A549 (cell line): Measurements from ENCODE around the gene SERPINA6. TPM values are rescaled to one million over a fixed set of nuclear protein-coding genes. Genes with fewer than 3 reads are reported as not detected.

Experiments
- ATAC-seq, 2 experiments: fragments of 200-7000 bp in 1 of 2; fragments of >200 bp in 1 of 2; cut with Nextera tagmentation in 1 of 2; cut with Tn5 transposase in 1 of 2; 3 replicates each; pipeline versions ENCODE4 v1.8.0 to v1.9.1; 2018 to 2020; ENCODE audit warnings: mild to moderate bottlenecking in 1 of 2, moderate library complexity in 1 of 2
- CTCF ChIA-PET: fragments of 300-600 bp; sonication (Branson Sonifier 250); formaldehyde crosslinking; extraction: SDS; loops from one replicate; lab custom pipeline; 2021; ENCODE audit warnings: antibody characterized with exemption, inconsistent platforms; lab: Yijun Ruan, JAX
- POLR2A ChIA-PET: fragments of 350-600 bp; formaldehyde crosslinking; extraction: SDS; loops from one replicate; lab custom pipeline; 2021; ENCODE audit warnings: antibody characterized with exemption, inconsistent platforms; lab: Yijun Ruan, JAX
- DNase-seq, 2 experiments: peaks; one replicate each; pipeline versions ENCODE4 v3.0.0 to v3.0.0-alpha.2; 2011 to 2016; ENCODE audit warnings: low read depth in 1 of 2, low spot score in 1 of 2
- FAIRE-seq: peaks from 2 replicates; lab custom pipeline; 2011; peaks lifted over from hg19 to GRCh38; lab: Jason Lieb, UNC
- H3K27ac ChIP-seq, 2 experiments: fragments of >200 bp; sonication (Bioruptor Twin); formaldehyde crosslinking; 3 replicates each; pipeline ENCODE4 v1.5.1; 2016 to 2017
- H3K4me1 ChIP-seq: fragments of >200 bp; sonication (Bioruptor Twin); formaldehyde crosslinking; 3 replicates; pipeline ENCODE4 v1.6.1; 2016
- H3K4me2 ChIP-seq: fragments of >200 bp; sonication (Bioruptor Twin); formaldehyde crosslinking; 3 replicates; pipeline ENCODE4 v1.6.1; 2016
- H3K4me3 ChIP-seq: fragments of >200 bp; sonication (Bioruptor Twin); formaldehyde crosslinking; 3 replicates; pipeline ENCODE4 v1.5.1; 2016
- H3K9me3 ChIP-seq: fragments of >200 bp; sonication (Bioruptor Twin); formaldehyde crosslinking; 3 replicates; pipeline ENCODE4 v1.6.1; 2016
- BHLHE40 ChIP-seq: IDR thresholded peaks from 2 replicates; pipeline ENCODE4 v1.6.1; 2012; ENCODE audit warnings: low read depth, low read length, inconsistent platforms
- CEBPB ChIP-seq, 2 experiments: fragments of >200 bp in 1 of 2; sonication (Bioruptor Twin) in 1 of 2; formaldehyde crosslinking in 1 of 2; IDR thresholded peaks; 2 replicates each; pipeline ENCODE4 v1.6.1; 2012 to 2016
- CHD4 ChIP-seq: fragments of 200-600 bp; sonication (generic); IDR thresholded peaks from 2 replicates; pipeline ENCODE4 v1.6.1; 2016; ENCODE audit warnings: antibody characterized with exemption, mild to moderate bottlenecking, borderline replicate concordance
- EHMT2 ChIP-seq: fragments of 200-600 bp; sonication (generic); IDR thresholded peaks from 2 replicates; pipeline ENCODE4 v1.6.1; 2016; ENCODE audit warnings: antibody characterized with exemption, low read depth, mild to moderate bottlenecking, moderate library complexity
- ELK1 ChIP-seq: fragments of 150-350 bp; IDR thresholded peaks from 2 replicates; pipeline ENCODE4 v1.6.1; 2014; ENCODE audit warnings: low read depth, mild to moderate bottlenecking, low read length
- FOSB ChIP-seq: fragments of 250-450 bp; sonication (Bioruptor Pico); IDR thresholded peaks from 2 replicates; pipeline ENCODE4 v1.5.0; 2020; ENCODE audit warnings: mild to moderate bottlenecking, moderate library complexity
- FOSL2 ChIP-seq, 2 experiments: fragments of 450-650 bp in 1 of 2; fragments of >200 bp in 1 of 2; sonication (Bioruptor Twin) in 1 of 2; formaldehyde crosslinking; IDR thresholded peaks; 2 replicates each; pipeline versions ENCODE4 v1.5.0 to v1.6.1; 2016 to 2020; ENCODE audit warnings: mild to moderate bottlenecking in 1 of 2, moderate library complexity in 1 of 2
- GATA3 ChIP-seq: IDR thresholded peaks from 2 replicates; pipeline ENCODE4 v1.6.1; 2012; ENCODE audit warnings: borderline replicate concordance
- HDAC2 ChIP-seq: fragments of 200-600 bp; sonication (generic); IDR thresholded peaks from 2 replicates; pipeline ENCODE4 v1.6.1; 2016
- HEYL ChIP-seq: fragments of 250-450 bp; sonication (Bioruptor Pico); IDR thresholded peaks from 2 replicates; pipeline ENCODE4 v1.8.0; 2021; ENCODE audit warnings: mild to moderate bottlenecking, moderate library complexity
- HMGXB4 ChIP-seq: fragments of 250-450 bp; sonication (Bioruptor Pico); IDR thresholded peaks from 2 replicates; pipeline ENCODE4 v1.5.0; 2021; ENCODE audit warnings: mild to moderate bottlenecking, moderate library complexity, borderline replicate concordance
- HOXA7 ChIP-seq: fragments of 250-450 bp; sonication (Bioruptor Pico); IDR thresholded peaks from 2 replicates; pipeline ENCODE4 v1.5.0; 2020; ENCODE audit warnings: mild to moderate bottlenecking, moderate library complexity
- JUN ChIP-seq, 2 experiments: fragments of >200 bp; sonication (Bioruptor Twin); formaldehyde crosslinking; IDR thresholded peaks; 2 replicates in 1 of 2; 3 replicates in 1 of 2; pipeline ENCODE4 v1.6.1; 2016 to 2017
- JUNB ChIP-seq: fragments of >200 bp; sonication (Bioruptor Twin); formaldehyde crosslinking; IDR thresholded peaks from 2 replicates; pipeline ENCODE4 v1.6.1; 2016
- MAX ChIP-seq: IDR thresholded peaks from 2 replicates; pipeline ENCODE4 v1.6.1; 2012
- MYC ChIP-seq: IDR thresholded peaks from 2 replicates; pipeline ENCODE4 v1.6.1; 2012; ENCODE audit warnings: mild to moderate bottlenecking, inconsistent platforms, low read length, improper control_type of control experiment, borderline replicate concordance
- NPAS2 ChIP-seq: fragments of 250-450 bp; sonication (Bioruptor Pico); IDR thresholded peaks from 2 replicates; pipeline ENCODE4 v1.8.0; 2022; ENCODE audit warnings: mild to moderate bottlenecking, moderate library complexity, borderline replicate concordance
- POLR2AphosphoS2 ChIP-seq: conservative IDR thresholded peaks from 2 replicates; pipeline ENCODE4 v1.6.1; 2012; ENCODE audit warnings: low read length, improper control_type of control experiment, inconsistent platforms
- RAD21 ChIP-seq, 2 experiments: fragments of >200 bp in 1 of 2; sonication (Bioruptor Twin) in 1 of 2; formaldehyde crosslinking in 1 of 2; IDR thresholded peaks in 1 of 2; conservative IDR thresholded peaks in 1 of 2; 2 replicates in 1 of 2; 3 replicates in 1 of 2; pipeline ENCODE4 v1.6.1; 2012 to 2018; ENCODE audit warnings: inconsistent platforms in 1 of 2
- USF2 ChIP-seq: fragments of 450-650 bp; IDR thresholded peaks from 2 replicates; pipeline ENCODE4 v1.6.1; 2014; ENCODE audit warnings: antibody characterized with exemption
- ZC3H11A ChIP-seq: fragments of 450-650 bp; IDR thresholded peaks from 2 replicates; pipeline ENCODE4 v1.6.1; 2014; ENCODE audit warnings: antibody characterized with exemption, mild to moderate bottlenecking
- ZSCAN20 ChIP-seq: fragments of 250-450 bp; sonication (Bioruptor Pico); IDR thresholded peaks from 2 replicates; pipeline ENCODE4 v1.8.0; 2022; ENCODE audit warnings: mild to moderate bottlenecking, moderate library complexity
- whole genome bisulfite sequencing: methylation state at CpG from one replicate; pipeline ENCODE4 v1.1.6; 2017; ENCODE audit errors: missing lambda C conversion rate; 5-methylcytosine and 5-hydroxymethylcytosine counted together
- polyA plus RNA-seq, 4 experiments: library from polyadenylated mRNA; depleted of rRNA in 3 of 4; stranded (reverse); fragments of >200 nt; fragmentation: RNase III in 1 of 4; extraction: RNeasy Plus Mini Kit Qiagen cat#74134 plus additional on column Dnase treatment in 1 of 4; gene quantifications; 2 replicates in 3 of 4; 3 replicates in 1 of 4; pipeline ENCODE4 v1.2.3, GENCODE V29; 2011 to 2017
- TF ChIP-seq, protein P1 (sequence below): IDR thresholded peaks from 2 replicates; pipeline ENCODE4 v1.6.1; 2012
- TF ChIP-seq, protein P2 (sequence below): fragments of >200 bp; sonication (Bioruptor Twin); formaldehyde crosslinking; IDR thresholded peaks from 3 replicates; pipeline ENCODE4 v1.5.1; 2016

SERPINA6 gene
- polyA plus RNA-seq, 2 of the 4 experiments (the other 2 are of a cell fraction), result 0.43 to 1.8 TPM

DNA sequence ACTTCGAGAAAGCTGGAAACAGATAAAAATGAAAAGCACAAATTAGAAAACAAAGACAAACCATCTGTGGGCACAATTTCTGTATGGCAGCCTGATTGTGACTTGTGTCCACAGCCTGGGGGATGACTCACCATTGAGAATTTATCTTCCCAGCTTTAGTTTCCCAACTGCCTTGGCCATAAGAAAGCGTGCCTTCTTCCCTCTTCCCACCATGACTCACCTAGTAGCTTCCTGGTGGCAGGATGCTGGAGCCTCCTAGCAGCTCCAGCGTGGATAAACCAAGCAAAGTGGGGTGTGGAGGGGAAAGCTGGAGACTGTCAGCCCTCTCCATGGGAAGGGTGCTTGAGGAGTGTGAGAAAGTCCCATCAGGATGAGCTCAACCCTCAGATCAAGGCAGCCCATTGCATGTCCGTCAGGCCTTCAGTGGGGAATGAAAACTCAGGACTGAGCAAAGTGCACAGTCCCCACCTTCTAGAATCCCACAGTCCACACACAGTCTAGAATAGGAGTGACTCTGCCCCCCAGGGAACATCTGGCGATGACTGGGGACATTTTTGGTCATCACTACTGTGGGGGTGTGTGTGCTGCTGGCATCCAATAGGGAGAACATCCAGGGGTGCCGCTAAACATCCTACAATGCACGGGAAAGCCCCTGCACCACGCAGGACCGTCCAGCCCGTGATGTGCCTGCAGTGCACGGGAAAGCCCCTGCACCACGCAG is 22.4 kb upstream of the SERPINA6 start (continued):
- TF ChIP-seq ELK1 (no peak), USF2 (no peak), ZSCAN20 (CRISPR knock-in tag) (no peak), JUN (IDR thresholded peaks at IDR 0.05) (0 out of 5 replicates have a peak, but pooled peaks of 1 of the 2 experiments have one; percentile 31), NPAS2 (CRISPR knock-in tag) (no peak), MYC (0 out of 2 replicates have a peak, but pooled peaks have one; percentile 38), FOSB (CRISPR knock-in tag) (no peak), CHD4 (no peak), BHLHE40 (no peak), HDAC2 (no peak), CEBPB (IDR thresholded peaks at IDR 0.05) (peak in 1 of 2 experiments; percentile 65; a peak in 2 of 4 replicates), MAX (peak; percentile 75), HMGXB4 (CRISPR knock-in tag) (no peak)
- TF ChIP-seq, protein P1, sequence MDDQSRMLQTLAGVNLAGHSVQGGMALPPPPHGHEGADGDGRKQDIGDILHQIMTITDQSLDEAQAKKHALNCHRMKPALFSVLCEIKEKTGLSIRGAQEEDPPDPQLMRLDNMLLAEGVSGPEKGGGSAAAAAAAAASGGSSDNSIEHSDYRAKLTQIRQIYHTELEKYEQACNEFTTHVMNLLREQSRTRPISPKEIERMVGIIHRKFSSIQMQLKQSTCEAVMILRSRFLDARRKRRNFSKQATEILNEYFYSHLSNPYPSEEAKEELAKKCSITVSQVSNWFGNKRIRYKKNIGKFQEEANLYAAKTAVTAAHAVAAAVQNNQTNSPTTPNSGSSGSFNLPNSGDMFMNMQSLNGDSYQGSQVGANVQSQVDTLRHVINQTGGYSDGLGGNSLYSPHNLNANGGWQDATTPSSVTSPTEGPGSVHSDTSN, result no peak
- TF ChIP-seq, protein P2, sequence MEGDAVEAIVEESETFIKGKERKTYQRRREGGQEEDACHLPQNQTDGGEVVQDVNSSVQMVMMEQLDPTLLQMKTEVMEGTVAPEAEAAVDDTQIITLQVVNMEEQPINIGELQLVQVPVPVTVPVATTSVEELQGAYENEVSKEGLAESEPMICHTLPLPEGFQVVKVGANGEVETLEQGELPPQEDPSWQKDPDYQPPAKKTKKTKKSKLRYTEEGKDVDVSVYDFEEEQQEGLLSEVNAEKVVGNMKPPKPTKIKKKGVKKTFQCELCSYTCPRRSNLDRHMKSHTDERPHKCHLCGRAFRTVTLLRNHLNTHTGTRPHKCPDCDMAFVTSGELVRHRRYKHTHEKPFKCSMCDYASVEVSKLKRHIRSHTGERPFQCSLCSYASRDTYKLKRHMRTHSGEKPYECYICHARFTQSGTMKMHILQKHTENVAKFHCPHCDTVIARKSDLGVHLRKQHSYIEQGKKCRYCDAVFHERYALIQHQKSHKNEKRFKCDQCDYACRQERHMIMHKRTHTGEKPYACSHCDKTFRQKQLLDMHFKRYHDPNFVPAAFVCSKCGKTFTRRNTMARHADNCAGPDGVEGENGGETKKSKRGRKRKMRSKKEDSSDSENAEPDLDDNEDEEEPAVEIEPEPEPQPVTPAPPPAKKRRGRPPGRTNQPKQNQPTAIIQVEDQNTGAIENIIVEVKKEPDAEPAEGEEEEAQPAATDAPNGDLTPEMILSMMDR, result no peak

DNA sequence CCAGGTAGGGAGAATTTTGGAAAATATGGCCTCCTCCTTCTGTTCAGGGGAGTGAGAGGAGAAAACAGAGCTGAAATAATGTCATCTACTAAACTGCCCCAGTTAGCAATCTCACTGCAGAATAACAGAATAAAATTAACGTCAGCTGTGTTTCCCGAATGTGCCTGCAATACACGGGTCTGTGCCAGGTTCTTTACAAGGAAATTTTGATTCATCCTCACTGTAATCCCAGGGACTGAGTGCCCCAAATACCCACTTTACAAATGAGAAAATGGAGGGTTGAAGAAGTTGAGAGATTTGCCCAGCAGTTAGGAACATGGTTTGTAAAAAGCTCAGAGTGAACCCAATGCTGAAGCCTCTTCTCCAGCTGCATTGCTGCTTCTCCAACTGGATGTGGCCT is 21.3 kb upstream of the SERPINA6 start:
- TF ChIP-seq RAD21 (conservative IDR thresholded peaks at IDR 0.05 in 1 of 2, IDR thresholded peaks at IDR 0.05 in 1 of 2), result no peak
- no peak for TF ChIP-seq CHD4
- TF ChIP-seq GATA3, result no peak
- no peak for TF ChIP-seq MYC
- no peak for TF ChIP-seq HOXA7 (CRISPR knock-in tag)
- TF ChIP-seq POLR2AphosphoS2, result no peak
- no peak for TF ChIP-seq JUNB
- TF ChIP-seq NPAS2 (CRISPR knock-in tag), result no peak
- no peak for TF ChIP-seq HEYL (CRISPR knock-in tag)
- TF ChIP-seq ZC3H11A, result no peak
- no peak for TF ChIP-seq EHMT2
- TF ChIP-seq MAX, result no peak
- TF ChIP-seq USF2, result no peak
- no peak for TF ChIP-seq JUN (IDR thresholded peaks at IDR 0.05)
- TF ChIP-seq FOSL2 (IDR thresholded peaks at IDR 0.05), result no peak
- TF ChIP-seq FOSL2 (CRISPR knock-in tag; IDR thresholded peaks at IDR 0.05), result no peak
- TF ChIP-seq, all 56 proteins: peak for 0
- Histone ChIP-seq H3K9me3 (no peaks in the 10 kb centered on the region), H3K4me2 (peak overlapping the region; percentile 27; the same call in 1 of the 3 replicates), H3K4me3 (no peak overlapping the region), H3K4me1 (peaks cover 32% of the 10 kb centered on the region), H3K27ac (no peak overlapping the region)
- DNase-seq (no peak), FAIRE-seq (no peak), ATAC-seq (no peak)
- WGBS, result 87% methylated on average over 3 of the region's 3 CpGs
- CTCF ChIA-PET, result interaction anchor here (1.1 to 1.8 kb wide), 2 partner anchors 11 to 142 kb away, joined by 3 to 4 read pairs; no protein-coding TSS in a partner anchor
- POLR2A ChIA-PET, result no interaction called here
